A549 treated with GW870086 at 1 μM for 4 hours (cell line): ENCODE results near the gene SEMA3C. TPM values are rescaled to one million over a fixed set of nuclear protein-coding genes. Genes with fewer than 3 reads are reported as not detected.

Source experiments
- total RNA-seq: library from RNA; stranded (reverse); fragments of 200-300 nt; extraction: Qiagen RNA extraction; gene quantifications from 5 replicates; pipeline ENCODE4 v1.2.3, GENCODE V29; 2022; ENCODE audit warnings: low read depth

The SEMA3C gene
- total RNA-seq, result 44.9 to 71.7 TPM (median 64.4 TPM) in 5 replicates

GRCh38 chr7:80918909-80919721 is at the start of gene SEMA3C:
Gene SEMA3C, minus strand, starts transcription at chr7:80919051. Its CDS starts 2,270 bp downstream, at chr7:80916781.

